ENCODE data around the gene C2CD3.
A peak's percentile ranks its signal among the peaks of the same experiment; 100 is the strongest.

Gene C2CD3

GRCh38 chr11:73974604-73975478, 196.0 kb downstream of the C2CD3 start:
- DNase-seq, result no peak

- no peak for DNase-seq
Observed at GRCh38 chr11:73972620-73973449, 198.0 kb downstream of the C2CD3 start.

GRCh38 chr11:73972187-73972586, 198.6 kb downstream of the C2CD3 start:
- no peak for DNase-seq

- no peak for DNase-seq
Observed at GRCh38 chr11:73971175-73971719, 199.6 kb downstream of the C2CD3 start.

- DNase-seq, result peak; percentile 20
Observed at GRCh38 chr11:73969991-73970800, 200.6 kb downstream of the C2CD3 start.

- no peak for DNase-seq
Observed at GRCh38 chr11:73969091-73969490, 201.7 kb downstream of the C2CD3 start.

GRCh38 chr11:73968356-73968966, 202.3 kb downstream of the C2CD3 start:
- no peak for DNase-seq

- no peak for DNase-seq
Observed at GRCh38 chr11:73965764-73966121, 205.1 kb downstream of the C2CD3 start.

GRCh38 chr11:73965076-73965763, 205.6 kb downstream of the C2CD3 start:
- no peak for DNase-seq

- DNase-seq, result no peak
Observed at GRCh38 chr11:73963861-73964260, 206.9 kb downstream of the C2CD3 start.

Measured in stimulated activated CD4-positive, alpha-beta T cell treated with anti-CD3 and anti-CD28 coated beads, Interleukin-4, amount 100 ng/mL, for 24 hours (primary cell).